DOHH2 (cell line): ENCODE data around the gene KDM7A.

Source experiments
- EZH2phosphoT487 ChIP-seq: fragments of 200-600 bp; sonication (generic); IDR thresholded peaks from 2 replicates; pipeline ENCODE4 v1.6.1; 2017; ENCODE audit warnings: borderline replicate concordance, mild to moderate bottlenecking, antibody characterized with exemption, low read length, moderate library complexity, mixed read lengths
- TF ChIP-seq, protein P1 (sequence below): fragments of 200-600 bp; sonication (generic); IDR thresholded peaks from one replicate; pipeline ENCODE4 v1.5.1; 2014; ENCODE audit warnings: antibody characterized with exemption, mild to moderate bottlenecking, low read depth, low read length; ENCODE audit not compliant: poor library complexity, severe bottlenecking

- TF ChIP-seq, protein P1, sequence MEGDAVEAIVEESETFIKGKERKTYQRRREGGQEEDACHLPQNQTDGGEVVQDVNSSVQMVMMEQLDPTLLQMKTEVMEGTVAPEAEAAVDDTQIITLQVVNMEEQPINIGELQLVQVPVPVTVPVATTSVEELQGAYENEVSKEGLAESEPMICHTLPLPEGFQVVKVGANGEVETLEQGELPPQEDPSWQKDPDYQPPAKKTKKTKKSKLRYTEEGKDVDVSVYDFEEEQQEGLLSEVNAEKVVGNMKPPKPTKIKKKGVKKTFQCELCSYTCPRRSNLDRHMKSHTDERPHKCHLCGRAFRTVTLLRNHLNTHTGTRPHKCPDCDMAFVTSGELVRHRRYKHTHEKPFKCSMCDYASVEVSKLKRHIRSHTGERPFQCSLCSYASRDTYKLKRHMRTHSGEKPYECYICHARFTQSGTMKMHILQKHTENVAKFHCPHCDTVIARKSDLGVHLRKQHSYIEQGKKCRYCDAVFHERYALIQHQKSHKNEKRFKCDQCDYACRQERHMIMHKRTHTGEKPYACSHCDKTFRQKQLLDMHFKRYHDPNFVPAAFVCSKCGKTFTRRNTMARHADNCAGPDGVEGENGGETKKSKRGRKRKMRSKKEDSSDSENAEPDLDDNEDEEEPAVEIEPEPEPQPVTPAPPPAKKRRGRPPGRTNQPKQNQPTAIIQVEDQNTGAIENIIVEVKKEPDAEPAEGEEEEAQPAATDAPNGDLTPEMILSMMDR = no peak
- TF ChIP-seq EZH2phosphoT487 = no peak
Observed at GRCh38 chr7:140054751-140055150, 122.0 kb downstream of the KDM7A start.
